ENCODE measurements around the gene ISLR.

Gene ISLR

DNA sequence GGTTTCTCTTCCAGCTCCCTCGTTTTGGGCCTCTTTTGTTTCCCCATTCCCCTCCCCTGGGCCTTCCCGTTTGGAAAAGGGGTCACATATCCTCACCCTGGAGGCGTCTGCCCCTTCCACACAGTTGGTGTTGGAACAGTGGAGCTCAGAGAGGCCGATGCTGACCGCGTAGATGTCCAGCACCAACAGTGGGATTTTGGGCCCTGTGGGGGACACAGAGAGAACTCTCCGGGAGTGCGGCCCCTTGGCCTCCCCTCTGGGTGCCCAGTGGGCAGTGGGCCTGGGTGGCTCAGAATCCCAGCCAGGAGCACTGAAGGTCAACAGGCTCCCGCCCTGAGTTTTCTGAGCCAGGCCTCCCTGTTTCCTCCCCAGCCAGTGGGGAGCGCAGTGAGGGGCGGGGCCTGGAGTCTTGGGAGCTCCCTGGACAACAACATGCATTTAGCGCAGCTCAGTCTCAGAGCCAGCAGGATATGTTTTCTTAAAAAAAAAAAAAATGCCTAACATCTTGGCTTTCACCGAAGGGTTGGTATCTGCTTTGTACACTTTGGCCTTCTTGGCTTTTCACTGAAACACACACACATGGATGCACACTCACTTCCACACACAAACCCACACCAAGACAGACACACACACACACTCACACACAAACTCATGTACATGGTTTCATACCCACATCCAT, 670 bp upstream of the ISLR start:
- no peak for DNase-seq

DNA sequence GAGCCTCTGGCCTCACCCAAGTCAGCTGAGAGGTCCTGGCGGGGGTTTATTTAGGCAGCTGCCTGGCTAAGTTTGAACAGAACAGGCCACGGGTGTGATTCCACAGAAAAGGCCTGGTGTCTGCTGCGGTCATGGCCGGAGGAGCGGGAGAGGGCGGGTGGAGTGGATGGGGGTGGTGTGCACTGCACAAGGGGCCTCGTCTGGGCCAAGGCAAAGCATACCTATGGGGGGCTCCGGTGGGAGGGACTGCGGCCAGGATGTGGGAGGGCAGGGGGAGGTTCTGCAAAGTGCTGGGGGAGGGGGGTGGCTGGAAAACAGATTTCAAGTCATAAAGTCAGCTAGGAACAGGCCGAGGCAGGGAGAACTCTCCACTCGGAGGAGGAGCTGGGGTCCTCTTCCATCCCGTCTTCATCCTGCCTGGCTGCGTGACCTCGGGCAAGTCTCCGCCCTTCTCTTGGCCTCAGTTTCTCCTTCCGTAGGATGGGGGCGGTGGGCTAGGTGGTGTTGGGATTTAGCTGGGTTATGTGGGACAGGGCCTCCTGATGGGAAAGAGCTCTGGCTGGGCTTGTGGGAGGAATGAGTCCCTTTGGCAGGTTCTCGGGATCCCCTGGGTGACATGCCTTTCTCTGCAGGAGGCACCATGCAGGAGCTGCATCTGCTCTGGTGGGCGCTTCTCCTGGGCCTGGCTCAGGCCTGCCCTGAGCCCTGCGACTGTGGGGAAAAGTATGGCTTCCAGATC, 878 bp downstream of the ISLR start:
- DNase-seq = no peak

- DNase-seq = no peak
Measured at GRCh38 chr15:74174958-74175253, 1.4 kb downstream of the ISLR start.

DNA sequence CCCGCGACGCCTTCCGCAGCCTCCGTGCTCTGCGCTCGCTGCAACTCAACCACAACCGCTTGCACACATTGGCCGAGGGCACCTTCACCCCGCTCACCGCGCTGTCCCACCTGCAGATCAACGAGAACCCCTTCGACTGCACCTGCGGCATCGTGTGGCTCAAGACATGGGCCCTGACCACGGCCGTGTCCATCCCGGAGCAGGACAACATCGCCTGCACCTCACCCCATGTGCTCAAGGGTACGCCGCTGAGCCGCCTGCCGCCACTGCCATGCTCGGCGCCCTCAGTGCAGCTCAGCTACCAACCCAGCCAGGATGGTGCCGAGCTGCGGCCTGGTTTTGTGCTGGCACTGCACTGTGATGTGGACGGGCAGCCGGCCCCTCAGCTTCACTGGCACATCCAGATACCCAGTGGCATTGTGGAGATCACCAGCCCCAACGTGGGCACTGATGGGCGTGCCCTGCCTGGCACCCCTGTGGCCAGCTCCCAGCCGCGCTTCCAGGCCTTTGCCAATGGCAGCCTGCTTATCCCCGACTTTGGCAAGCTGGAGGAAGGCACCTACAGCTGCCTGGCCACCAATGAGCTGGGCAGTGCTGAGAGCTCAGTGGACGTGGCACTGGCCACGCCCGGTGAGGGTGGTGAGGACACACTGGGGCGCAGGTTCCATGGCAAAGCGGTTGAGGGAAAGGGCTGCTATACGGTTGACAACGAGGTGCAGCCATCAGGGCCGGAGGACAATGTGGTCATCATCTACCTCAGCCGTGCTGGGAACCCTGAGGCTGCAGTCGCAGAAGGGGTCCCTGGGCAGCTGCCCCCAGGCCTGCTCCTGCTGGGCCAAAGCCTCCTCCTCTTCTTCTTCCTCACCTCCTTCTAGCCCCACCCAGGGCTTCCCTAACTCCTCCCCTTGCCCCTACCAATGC, 2.0 kb downstream of the ISLR start:
- no peak for DNase-seq

GRCh38 chr15:74176262-74177214, 3.0 kb downstream of the ISLR start:
- DNase-seq = no peak

DNA sequence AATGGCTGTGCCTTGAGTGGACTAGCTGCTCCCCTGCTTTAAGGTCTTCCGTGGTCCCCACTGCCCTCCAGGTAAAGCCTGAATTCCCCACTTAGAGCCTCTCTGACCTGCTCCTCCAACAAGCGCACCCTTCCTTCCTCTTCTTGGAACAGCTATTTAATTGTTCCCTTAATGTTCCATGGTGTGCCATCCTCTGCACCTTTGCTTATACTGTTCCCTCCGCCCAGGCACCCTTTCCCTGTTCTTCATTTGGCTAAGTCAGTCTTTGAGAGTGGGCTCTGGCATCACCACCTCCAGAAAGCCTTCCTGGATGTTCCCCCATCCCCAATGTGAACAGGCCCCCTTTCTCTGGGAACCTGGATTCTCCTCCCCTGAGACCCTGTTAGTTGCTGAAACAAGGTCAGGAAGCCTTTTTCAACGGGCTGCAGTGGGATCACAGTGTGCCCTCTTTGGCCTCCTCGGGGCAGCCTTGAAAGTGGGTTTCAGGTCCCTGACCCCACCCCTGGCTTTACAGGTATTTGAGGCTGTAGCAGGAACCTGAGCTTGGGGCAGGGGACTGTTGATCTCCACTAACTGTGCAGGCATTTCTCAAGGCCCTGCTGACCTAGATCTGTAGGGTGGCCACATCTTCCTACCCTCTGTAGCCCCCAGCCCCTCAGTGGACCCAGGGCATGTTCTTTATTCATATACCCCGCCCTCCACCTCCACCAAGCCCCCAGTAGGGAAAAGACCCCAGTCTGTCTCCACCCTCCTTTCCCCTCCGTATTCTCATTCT, 5.0 kb downstream of the ISLR start:
- no peak for DNase-seq

DNA sequence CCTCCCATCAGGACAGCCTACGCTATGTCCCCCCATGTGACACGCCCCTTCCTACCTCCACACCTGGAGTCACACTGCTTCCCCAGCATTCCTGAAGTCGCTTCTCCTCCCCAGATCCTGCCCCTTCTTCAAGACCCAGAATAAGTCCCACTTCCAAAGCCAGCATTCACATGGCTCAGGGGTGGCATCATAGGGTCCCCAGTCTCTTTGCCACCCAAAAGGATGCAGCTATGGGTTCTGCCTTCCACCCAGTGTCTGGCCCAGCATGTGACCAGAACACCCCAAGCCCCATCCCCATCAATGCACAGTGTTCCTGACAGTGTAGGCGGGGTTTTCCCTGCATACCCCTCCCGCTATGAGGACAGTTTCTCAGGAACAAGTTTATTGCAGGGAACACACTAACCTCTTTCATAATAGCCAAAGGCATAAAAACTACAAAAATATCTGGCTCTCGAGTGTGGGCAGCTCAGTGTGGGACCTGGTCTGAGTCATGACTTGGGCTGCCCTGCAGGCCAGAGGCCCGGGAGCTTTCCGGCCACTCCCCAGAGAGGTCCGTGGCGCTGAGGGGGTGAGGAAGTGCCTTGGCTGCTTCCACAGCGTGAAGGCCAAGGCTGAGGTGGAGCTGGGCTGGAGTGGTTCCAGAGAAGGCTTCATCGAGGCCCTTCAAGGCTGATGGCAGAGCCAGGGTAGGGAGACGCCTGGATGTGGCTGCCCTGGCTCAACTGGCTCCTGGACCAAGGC, 5.8 kb downstream of the ISLR start:
- no peak for DNase-seq

- no peak for DNase-seq
Measured at GRCh38 chr15:74179983-74180880, 6.7 kb downstream of the ISLR start.

DNA sequence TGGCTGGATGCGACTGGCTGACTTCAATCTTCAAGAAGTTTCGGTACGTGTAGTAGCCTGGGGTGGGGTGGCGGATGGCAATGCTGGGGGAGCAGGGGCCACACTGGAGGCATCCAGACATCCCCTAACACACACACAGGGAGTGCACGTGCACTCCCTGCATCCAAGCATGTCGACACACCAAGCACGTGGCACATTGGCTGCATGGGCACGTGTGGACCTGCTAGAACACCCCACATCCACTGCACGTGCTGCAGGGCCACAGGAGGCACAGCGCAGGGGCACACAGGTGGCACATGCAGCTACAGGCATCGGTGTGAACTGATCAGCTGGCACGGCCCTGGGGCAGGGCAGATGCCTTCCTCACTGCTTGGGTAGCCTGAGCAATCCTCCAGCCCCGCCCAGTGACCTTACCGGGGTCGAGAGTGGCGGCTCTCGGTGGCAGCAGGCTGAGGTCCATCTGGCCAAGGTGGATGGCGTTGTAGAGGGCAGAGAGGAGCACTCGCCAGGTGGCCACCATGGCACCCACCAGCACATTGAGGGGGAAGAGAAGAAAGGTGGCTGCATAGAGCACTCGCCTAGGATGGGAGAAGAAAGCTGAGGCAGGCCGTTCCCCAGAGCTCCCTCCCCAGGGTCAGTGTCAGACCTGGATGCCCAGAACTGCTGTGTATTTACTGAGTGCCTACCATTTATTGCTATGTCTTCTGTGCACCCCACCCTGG, 7.5 kb downstream of the ISLR start:
- no peak for DNase-seq

- no peak for DNase-seq
Measured at GRCh38 chr15:74182131-74182530, 8.6 kb downstream of the ISLR start.

DNA sequence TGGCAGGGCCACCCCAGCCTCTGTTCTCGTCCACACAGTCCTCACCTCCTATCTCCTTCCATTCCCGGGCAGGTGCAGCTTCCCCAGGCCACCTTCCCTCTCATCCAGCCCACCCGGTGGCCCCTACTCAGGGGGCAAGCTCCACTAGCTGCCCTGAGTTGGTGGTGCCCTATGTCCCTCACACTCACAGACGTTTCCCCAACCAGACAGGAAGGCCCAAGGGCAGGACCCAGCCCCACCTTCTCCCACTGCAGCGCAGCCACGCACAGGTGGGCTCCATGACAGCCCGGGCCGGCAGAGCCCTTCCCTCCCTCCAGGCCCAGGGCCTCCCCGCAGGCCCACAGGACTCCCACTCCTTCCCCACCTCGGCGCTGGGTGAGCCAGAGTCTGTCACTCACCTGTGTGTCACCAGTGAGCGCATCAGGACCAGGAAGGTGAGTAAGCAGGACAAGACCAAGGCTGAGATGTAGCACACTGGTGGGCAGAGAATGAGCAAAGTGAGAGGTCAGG, 11.1 kb downstream of the ISLR start:
- DNase-seq = no peak

DNA sequence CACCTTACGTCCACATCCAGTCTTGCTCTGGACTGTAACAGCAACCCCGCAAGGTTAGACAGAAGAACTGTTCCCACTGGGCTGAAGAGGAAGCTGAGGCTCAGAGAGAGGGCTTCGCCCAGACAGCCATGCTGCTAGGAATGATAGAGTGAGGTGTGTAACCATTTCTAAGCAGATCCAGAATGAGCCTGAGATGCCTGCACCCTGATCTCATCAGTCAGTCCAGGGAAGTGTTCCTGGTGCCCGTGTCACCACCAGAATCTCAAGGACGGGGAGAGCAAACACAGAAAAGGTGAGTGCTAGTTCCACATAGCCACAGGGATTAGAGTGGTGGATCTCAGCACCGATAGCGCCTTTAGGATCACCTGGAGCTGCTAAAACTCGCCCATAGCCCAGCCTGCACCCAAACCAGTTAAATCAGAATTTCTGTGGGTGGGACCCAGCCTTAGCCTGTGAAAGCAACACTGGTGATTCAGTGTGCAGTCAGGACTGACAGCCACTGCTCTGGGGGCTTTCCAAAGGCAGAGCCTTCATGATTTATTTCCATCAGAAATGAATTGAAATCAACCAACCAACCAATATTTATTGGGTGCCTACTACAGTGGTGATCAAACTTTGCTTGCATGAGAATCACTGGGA, 12.3 kb downstream of the ISLR start:
- no peak for DNase-seq

GRCh38 chr15:74188216-74188615, 14.7 kb downstream of the ISLR start:
- DNase-seq = no peak

DNA sequence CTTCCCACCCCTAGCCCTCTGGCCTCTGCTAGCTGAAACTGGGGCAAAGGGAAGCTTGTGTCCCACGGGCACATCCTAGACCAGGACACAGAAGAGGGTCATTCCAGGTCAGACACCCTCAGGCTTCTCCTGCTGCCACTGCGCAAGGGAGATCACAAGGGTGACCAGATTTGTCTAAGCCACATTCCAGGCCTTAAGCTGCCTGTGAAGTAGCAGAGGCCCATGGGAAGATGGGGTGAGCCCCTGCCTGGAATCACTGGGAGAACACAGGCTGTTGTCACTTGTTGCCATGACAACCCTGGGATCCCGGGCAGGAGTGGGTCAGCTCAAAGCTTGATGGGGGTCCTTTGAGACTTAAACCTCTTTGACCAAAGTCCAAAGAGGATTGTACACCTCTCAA, 18.3 kb downstream of the ISLR start:
- no peak for DNase-seq

- no peak for DNase-seq
Measured at GRCh38 chr15:74192751-74193150, 19.2 kb downstream of the ISLR start.

GRCh38 chr15:74193299-74193718, 19.8 kb downstream of the ISLR start:
- DNase-seq = no peak

GRCh38 chr15:74193905-74194304, 20.4 kb downstream of the ISLR start:
- DNase-seq = no peak

Data from CD4-positive, alpha-beta T cell treated with Interleukin-6 for 4 hours (primary cell).